ENCODE measurements around the gene NDST4. TPM values are rescaled to one million over a fixed set of nuclear protein-coding genes. Genes with fewer than 3 reads are reported as not detected.
"Not testable (repeated sequence)": the region's sequence is repeated elsewhere in the genome, so short reads cannot be mapped to it uniquely, and the experiment has no call there.

Gene NDST4
- total RNA-seq, 1 experiment from 2014 or later = not detected

- Histone ChIP-seq H3K27me3 (ENCODE audit: low read length) (no peaks in the 10 kb centered on the region), H3K9me2 (replicated peaks; ENCODE audit: insufficient read depth, low read length) (no peaks in the 10 kb centered on the region), H3K79me2 (ENCODE audit: low read length) (no peaks in the 10 kb centered on the region), H3K9me3 (ENCODE audit: low read length) (no peaks in the 10 kb centered on the region), H4K20me1 (ENCODE audit: insufficient read depth, low read depth, low read length) (no peaks in the 10 kb centered on the region), H3K36me3 (ENCODE audit: insufficient read depth, low read length) (no peaks in the 10 kb centered on the region), H2AFZ (ENCODE audit: low read length) (no peak overlapping the region), H3K27ac (ENCODE audit: low read length) (no peak overlapping the region), H3K4me2 (ENCODE audit: low read depth, low read length, poor library complexity, severe bottlenecking) (no peak overlapping the region), H3K4me1 (ENCODE audit: low read length) (no peaks in the 10 kb centered on the region), H3K9ac (ENCODE audit: low read length) (no peak overlapping the region), H3K4me3 (ENCODE audit: low read length) (no peak overlapping the region)
- DNase-seq = no peak
These were observed 84.6 kb downstream of the NDST4 start for GRCh38 chr4:115028682-115029410.

- H4K20me1 ChIP-seq (ENCODE audit: insufficient read depth, low read depth, low read length) = no peaks in the 10 kb centered on the region
- H3K27ac ChIP-seq (ENCODE audit: low read length) = no peak overlapping the region
- H3K9ac ChIP-seq (ENCODE audit: low read length) = no peak overlapping the region
- H3K4me2 ChIP-seq (ENCODE audit: low read depth, low read length, poor library complexity, severe bottlenecking) = no peak overlapping the region
- H3K9me3 ChIP-seq (ENCODE audit: low read length) = no peaks in the 10 kb centered on the region
- H3K79me2 ChIP-seq (ENCODE audit: low read length) = no peaks in the 10 kb centered on the region
- no peaks in the 10 kb centered on the region for H3K36me3 ChIP-seq (ENCODE audit: insufficient read depth, low read length)
- no peaks in the 10 kb centered on the region for H3K4me1 ChIP-seq (ENCODE audit: low read length)
- DNase-seq = no peak
- H3K27me3 ChIP-seq (ENCODE audit: low read length) = no peaks in the 10 kb centered on the region
- H2AFZ ChIP-seq (ENCODE audit: low read length) = no peak overlapping the region
- H3K4me3 ChIP-seq (ENCODE audit: low read length) = no peak overlapping the region
- no peaks in the 10 kb centered on the region for H3K9me2 ChIP-seq (replicated peaks; ENCODE audit: insufficient read depth, low read length)
These were observed 113.5 kb downstream of the NDST4 start for GRCh38 chr4:114999880-115000279.

GRCh38 chr4:114998316-114998715 is 115.1 kb downstream of the NDST4 start:
- Histone ChIP-seq H3K4me3 (ENCODE audit: low read length) (no peak overlapping the region), H3K36me3 (ENCODE audit: insufficient read depth, low read length) (no peaks in the 10 kb centered on the region), H3K9me2 (replicated peaks; ENCODE audit: insufficient read depth, low read length) (no peaks in the 10 kb centered on the region), H4K20me1 (ENCODE audit: insufficient read depth, low read depth, low read length) (no peaks in the 10 kb centered on the region), H3K4me1 (ENCODE audit: low read length) (no peaks in the 10 kb centered on the region), H3K9me3 (ENCODE audit: low read length) (no peaks in the 10 kb centered on the region), H3K79me2 (ENCODE audit: low read length) (no peaks in the 10 kb centered on the region), H3K27ac (ENCODE audit: low read length) (no peak overlapping the region), H2AFZ (ENCODE audit: low read length) (no peak overlapping the region), H3K27me3 (ENCODE audit: low read length) (no peaks in the 10 kb centered on the region), H3K4me2 (ENCODE audit: low read depth, low read length, poor library complexity, severe bottlenecking) (no peak overlapping the region), H3K9ac (ENCODE audit: low read length) (no peak overlapping the region)
- no peak for DNase-seq

- Histone ChIP-seq H3K79me2 (ENCODE audit: low read length) (no peaks in the 10 kb centered on the region), H3K9me3 (ENCODE audit: low read length) (no peaks in the 10 kb centered on the region), H3K27me3 (ENCODE audit: low read length) (no peaks in the 10 kb centered on the region), H3K36me3 (ENCODE audit: insufficient read depth, low read length) (no peaks in the 10 kb centered on the region), H3K27ac (ENCODE audit: low read length) (no peak overlapping the region), H3K4me1 (ENCODE audit: low read length) (no peaks in the 10 kb centered on the region), H3K4me3 (ENCODE audit: low read length) (no peak overlapping the region), H3K9me2 (replicated peaks; ENCODE audit: insufficient read depth, low read length) (no peaks in the 10 kb centered on the region), H3K4me2 (ENCODE audit: low read depth, low read length, poor library complexity, severe bottlenecking) (no peak overlapping the region), H4K20me1 (ENCODE audit: insufficient read depth, low read depth, low read length) (no peaks in the 10 kb centered on the region), H3K9ac (ENCODE audit: low read length) (no peak overlapping the region), H2AFZ (ENCODE audit: low read length) (no peak overlapping the region)
- DNase-seq = no peak
These were observed 115.7 kb downstream of the NDST4 start for GRCh38 chr4:114997576-114998247.

GRCh38 chr4:114986133-114986532 is 127.3 kb downstream of the NDST4 start:
- no peak overlapping the region for H3K4me3 ChIP-seq (ENCODE audit: low read length)
- no peaks in the 10 kb centered on the region for H3K27me3 ChIP-seq (ENCODE audit: low read length)
- no peak overlapping the region for H3K27ac ChIP-seq (ENCODE audit: low read length)
- no peak overlapping the region for H3K9ac ChIP-seq (ENCODE audit: low read length)
- H3K9me3 ChIP-seq (ENCODE audit: low read length) = no peaks in the 10 kb centered on the region
- H4K20me1 ChIP-seq (ENCODE audit: insufficient read depth, low read depth, low read length) = no peaks in the 10 kb centered on the region
- H2AFZ ChIP-seq (ENCODE audit: low read length) = no peak overlapping the region
- no peak for DNase-seq
- H3K4me2 ChIP-seq (ENCODE audit: low read depth, low read length, poor library complexity, severe bottlenecking) = no peak overlapping the region
- no peaks in the 10 kb centered on the region for H3K9me2 ChIP-seq (replicated peaks; ENCODE audit: insufficient read depth, low read length)
- H3K36me3 ChIP-seq (ENCODE audit: insufficient read depth, low read length) = no peaks in the 10 kb centered on the region
- H3K79me2 ChIP-seq (ENCODE audit: low read length) = no peaks in the 10 kb centered on the region
- H3K4me1 ChIP-seq (ENCODE audit: low read length) = no peaks in the 10 kb centered on the region

GRCh38 chr4:114980932-114981708 is 132.3 kb downstream of the NDST4 start:
- no peak overlapping the region for H3K9ac ChIP-seq (ENCODE audit: low read length)
- no peak overlapping the region for H3K27ac ChIP-seq (ENCODE audit: low read length)
- H3K9me3 ChIP-seq (ENCODE audit: low read length) = no peaks in the 10 kb centered on the region
- no peak overlapping the region for H3K4me3 ChIP-seq (ENCODE audit: low read length)
- no peak for DNase-seq
- H3K27me3 ChIP-seq (ENCODE audit: low read length) = no peaks in the 10 kb centered on the region
- no peaks in the 10 kb centered on the region for H3K79me2 ChIP-seq (ENCODE audit: low read length)
- no peaks in the 10 kb centered on the region for H3K36me3 ChIP-seq (ENCODE audit: insufficient read depth, low read length)
- no peaks in the 10 kb centered on the region for H4K20me1 ChIP-seq (ENCODE audit: insufficient read depth, low read depth, low read length)
- no peak overlapping the region for H3K4me2 ChIP-seq (ENCODE audit: low read depth, low read length, poor library complexity, severe bottlenecking)
- H3K4me1 ChIP-seq (ENCODE audit: low read length) = no peaks in the 10 kb centered on the region
- H3K9me2 ChIP-seq (replicated peaks; ENCODE audit: insufficient read depth, low read length) = no peaks in the 10 kb centered on the region
- no peak overlapping the region for H2AFZ ChIP-seq (ENCODE audit: low read length)

GRCh38 chr4:114980399-114980798 is 133.0 kb downstream of the NDST4 start:
- H2AFZ ChIP-seq (ENCODE audit: low read length); H3K9me3 ChIP-seq (ENCODE audit: low read length); H3K79me2 ChIP-seq (ENCODE audit: low read length); H3K4me3 ChIP-seq (ENCODE audit: low read length); H3K27ac ChIP-seq (ENCODE audit: low read length); H4K20me1 ChIP-seq (ENCODE audit: insufficient read depth, low read depth, low read length); H3K36me3 ChIP-seq (ENCODE audit: insufficient read depth, low read length); H3K4me2 ChIP-seq (ENCODE audit: low read depth, low read length, poor library complexity, severe bottlenecking); H3K9me2 ChIP-seq (replicated peaks; ENCODE audit: insufficient read depth, low read length); DNase-seq; H3K27me3 ChIP-seq (ENCODE audit: low read length); H3K9ac ChIP-seq (ENCODE audit: low read length); H3K4me1 ChIP-seq (ENCODE audit: low read length): not testable (repeated sequence)

- Histone ChIP-seq H3K4me1 (ENCODE audit: low read length) (no peaks in the 10 kb centered on the region), H3K27ac (ENCODE audit: low read length) (no peak overlapping the region), H3K36me3 (ENCODE audit: insufficient read depth, low read length) (no peaks in the 10 kb centered on the region), H3K9me2 (replicated peaks; ENCODE audit: insufficient read depth, low read length) (no peaks in the 10 kb centered on the region), H3K4me3 (ENCODE audit: low read length) (no peak overlapping the region), H3K27me3 (ENCODE audit: low read length) (no peaks in the 10 kb centered on the region), H2AFZ (ENCODE audit: low read length) (no peak overlapping the region), H3K9ac (ENCODE audit: low read length) (no peak overlapping the region), H4K20me1 (ENCODE audit: insufficient read depth, low read depth, low read length) (no peaks in the 10 kb centered on the region), H3K9me3 (ENCODE audit: low read length) (no peaks in the 10 kb centered on the region), H3K79me2 (ENCODE audit: low read length) (no peaks in the 10 kb centered on the region), H3K4me2 (ENCODE audit: low read depth, low read length, poor library complexity, severe bottlenecking) (no peak overlapping the region)
- no peak for DNase-seq
These were observed 136.5 kb downstream of the NDST4 start for GRCh38 chr4:114976901-114977300.

Data from Karpas-422 (cell line).